GM10248 (cell line): ENCODE data around the gene PLCG1.

Source experiments
- CTCF ChIA-PET: fragments of 300-600 bp; sonication (Branson Sonifier 250); formaldehyde crosslinking; extraction: SDS; loops from one replicate; lab custom pipeline; 2021; ENCODE audit warnings: antibody characterized with exemption; lab: Yijun Ruan, JAX
- POLR2A ChIA-PET: fragments of 350-650 bp; sonication (Branson Sonifier 250); formaldehyde crosslinking; extraction: SDS; loops from one replicate; lab custom pipeline; 2020; ENCODE audit warnings: antibody characterized with exemption; lab: Yijun Ruan, JAX
- DNase-seq: peaks from one replicate; pipeline ENCODE4 v3.0.0; 2012; ENCODE audit errors: extremely low spot score
- TF ChIP-seq, protein P1 (sequence below): IDR thresholded peaks from 2 replicates; pipeline ENCODE4 v1.5.1; 2012; ENCODE audit warnings: mild to moderate bottlenecking, low read depth; ENCODE audit errors: extremely low read depth, missing control alignments, control extremely low read depth

The PLCG1 gene

GRCh38 chr20:41182296-41183212 is 45.2 kb downstream of the PLCG1 start:
- TF ChIP-seq, protein P1, sequence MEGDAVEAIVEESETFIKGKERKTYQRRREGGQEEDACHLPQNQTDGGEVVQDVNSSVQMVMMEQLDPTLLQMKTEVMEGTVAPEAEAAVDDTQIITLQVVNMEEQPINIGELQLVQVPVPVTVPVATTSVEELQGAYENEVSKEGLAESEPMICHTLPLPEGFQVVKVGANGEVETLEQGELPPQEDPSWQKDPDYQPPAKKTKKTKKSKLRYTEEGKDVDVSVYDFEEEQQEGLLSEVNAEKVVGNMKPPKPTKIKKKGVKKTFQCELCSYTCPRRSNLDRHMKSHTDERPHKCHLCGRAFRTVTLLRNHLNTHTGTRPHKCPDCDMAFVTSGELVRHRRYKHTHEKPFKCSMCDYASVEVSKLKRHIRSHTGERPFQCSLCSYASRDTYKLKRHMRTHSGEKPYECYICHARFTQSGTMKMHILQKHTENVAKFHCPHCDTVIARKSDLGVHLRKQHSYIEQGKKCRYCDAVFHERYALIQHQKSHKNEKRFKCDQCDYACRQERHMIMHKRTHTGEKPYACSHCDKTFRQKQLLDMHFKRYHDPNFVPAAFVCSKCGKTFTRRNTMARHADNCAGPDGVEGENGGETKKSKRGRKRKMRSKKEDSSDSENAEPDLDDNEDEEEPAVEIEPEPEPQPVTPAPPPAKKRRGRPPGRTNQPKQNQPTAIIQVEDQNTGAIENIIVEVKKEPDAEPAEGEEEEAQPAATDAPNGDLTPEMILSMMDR: no peak
- no peak for DNase-seq
- POLR2A ChIA-PET: no interaction called here
- CTCF ChIA-PET: interaction anchor here (1.0 to 2.0 kb wide), 4 partner anchors 10 to 155 kb away, joined by 3 to 10 read pairs (median 3); no protein-coding TSS in a partner anchor

- POLR2A ChIA-PET: no interaction called here
These were observed 46.0 kb downstream of the PLCG1 start for GRCh38 chr20:41183391-41183790.

DNA sequence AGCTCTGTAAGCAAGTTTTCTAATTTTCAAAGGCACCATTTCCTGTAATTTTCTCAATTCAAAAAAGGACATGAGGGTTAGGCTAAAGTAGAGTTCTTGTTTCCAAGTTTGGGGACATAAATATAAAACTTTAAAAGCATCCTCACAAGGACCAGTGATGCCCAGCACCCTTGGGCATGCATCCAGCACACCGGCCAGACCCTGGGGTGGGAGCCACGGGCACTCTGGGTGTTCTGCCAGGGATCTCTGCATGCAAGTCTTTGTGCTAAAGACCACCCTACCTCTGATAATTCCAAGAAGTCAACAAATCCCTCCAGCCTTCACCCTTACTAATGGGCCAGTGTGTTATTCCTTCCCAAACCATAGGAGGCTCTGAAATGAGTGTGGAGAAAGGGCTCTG is 46.5 kb downstream of the PLCG1 start:
- ChIA-PET CTCF (no interaction called here), POLR2A (no interaction called here)
- DNase-seq: no peak
- TF ChIP-seq, protein P1: no peak

More at GRCh38 chr20:41183391-41183790, 46.0 kb downstream of the PLCG1 start:
- TF ChIP-seq, protein P1: no peak
- DNase-seq: no peak
- CTCF ChIA-PET: no interaction called here

- TF ChIP-seq, protein P1: no peak
- CTCF ChIA-PET: interaction anchor here (3.0 kb wide), 1 partner anchor 12 kb away, joined by 11 read pairs; no protein-coding TSS in a partner anchor
- POLR2A ChIA-PET: no interaction called here
- no peak for DNase-seq
These were observed 47.8 kb downstream of the PLCG1 start for GRCh38 chr20:41185013-41185757.

GRCh38 chr20:41187668-41188067 is 50.3 kb downstream of the PLCG1 start:
- TF ChIP-seq, protein P1: no peak
- POLR2A ChIA-PET: interaction anchor here (0.6 kb wide), 1 partner anchor 11 kb away, joined by 4 read pairs; no protein-coding TSS in a partner anchor
- DNase-seq: no peak
- CTCF ChIA-PET: interaction anchor here (1.3 to 2.2 kb wide), 3 partner anchors 14 to 225 kb away, joined by 4 to 9 read pairs (median 6); no protein-coding TSS in a partner anchor
